Esophagus squamous epithelium (tissue), 5 donors: ENCODE results near the gene IP6K3. TPM values are rescaled to one million over a fixed set of nuclear protein-coding genes. Genes with fewer than 3 reads are reported as not detected.

Source experiments
- DNase-seq: peaks from one replicate; lab custom pipeline; 2025; lab: John Stamatoyannopoulos, UW
- H3K27ac ChIP-seq, 4 donors: fragments of 200-600 bp; sonication (generic); one replicate each; pipeline ENCODE4 v1.5.1; 2016 to 2019; ENCODE audit warnings: mild to moderate bottlenecking in 1 of 4
- H3K27me3 ChIP-seq, 4 donors: fragments of 200-600 bp; sonication (generic); 1 replicate in 3 of 4; 2 replicates in 1 of 4; pipeline versions ENCODE4 v1.5.1 to v1.6.0; 2017 to 2021; ENCODE audit warnings: antibody characterized with exemption in 1 of 4
- H3K36me3 ChIP-seq, 3 donors: fragments of 200-600 bp; sonication (generic); one replicate each; pipeline ENCODE4 v1.5.1; 2016 to 2019
- H3K4me1 ChIP-seq, 3 donors: fragments of 200-600 bp; sonication (generic); one replicate each; pipeline ENCODE4 v1.5.1; 2017 to 2019
- H3K4me3 ChIP-seq, 4 donors: fragments of 200-600 bp; sonication (generic); 1 replicate in 3 of 4; 2 replicates in 1 of 4; pipeline ENCODE4 v1.5.1; 2016 to 2019; ENCODE audit warnings: mild to moderate bottlenecking in 2 of 4, moderate library complexity in 1 of 4
- H3K9me3 ChIP-seq, 3 donors: fragments of 200-600 bp; sonication (generic); one replicate each; pipeline ENCODE4 v1.5.1; 2016 to 2019
- CTCF ChIP-seq, 6 experiments: fragments of 450-650 bp in 4 of 6; fragments of 200-600 bp in 2 of 6; sonication (generic) in 2 of 6; IDR thresholded peaks; one replicate each; pipeline ENCODE4 v1.5.1; 2016 to 2019; ENCODE audit warnings: antibody characterized with exemption in 6 of 6, mild to moderate bottlenecking in 4 of 6, moderate library complexity in 4 of 6
- POLR2A ChIP-seq, 4 donors: fragments of 450-650 bp; IDR thresholded peaks; one replicate each; pipeline ENCODE4 v1.6.1; 2017; ENCODE audit warnings: antibody characterized with exemption in 4 of 4, mild to moderate bottlenecking in 4 of 4, moderate library complexity in 3 of 4
- WGBS, 2 donors: methylation state at CpG; one replicate each; pipeline ENCODE4 v1.1.5; 2018; 5-methylcytosine and 5-hydroxymethylcytosine counted together
- intact Hi-C: fragments of 100-400 bp; cut with DNase I; formaldehyde crosslinking; loops from one replicate; pipeline ENCODE4 v1.15.0; 2022
- total RNA-seq, 4 donors: library from RNA; depleted of rRNA; stranded (reverse); fragments of >200 nt; gene quantifications; one replicate each; pipeline ENCODE4 v1.1.0, GENCODE V29; 2016
- donor health status: DM: yes; HTN: yes; CAD: no.

IP6K3 gene
- total RNA-seq, 4 donors from 2014 or later, result 0.75 to 5.5 (median 1.7) TPM; not detected in 1

- Histone ChIP-seq H3K9me3 (no peaks in the 10 kb centered on the region), H3K36me3 (no peaks in the 10 kb centered on the region), H3K4me1 (peaks cover 16 to 35% (median 19%) of the 10 kb centered on the region in 3 donors), H3K27me3 (peaks cover 0 to 4% (median 0%) of the 10 kb centered on the region in 4 donors), H3K27ac (no peak overlapping the region), H3K4me3 (no peak overlapping the region)
- 69 to 73% methylated on average over 11 to 13 of the region's 13 CpGs for WGBS, 2 donors
- no peak for DNase-seq
- TF ChIP-seq CTCF (IDR thresholded peaks at IDR 0.05) (no peak), POLR2A (IDR thresholded peaks at IDR 0.05) (no peak)
- intact Hi-C loops, result no loop called here
These were observed 8.6 kb upstream of the IP6K3 start for GRCh38 chr6:33755070-33755869.

DNA sequence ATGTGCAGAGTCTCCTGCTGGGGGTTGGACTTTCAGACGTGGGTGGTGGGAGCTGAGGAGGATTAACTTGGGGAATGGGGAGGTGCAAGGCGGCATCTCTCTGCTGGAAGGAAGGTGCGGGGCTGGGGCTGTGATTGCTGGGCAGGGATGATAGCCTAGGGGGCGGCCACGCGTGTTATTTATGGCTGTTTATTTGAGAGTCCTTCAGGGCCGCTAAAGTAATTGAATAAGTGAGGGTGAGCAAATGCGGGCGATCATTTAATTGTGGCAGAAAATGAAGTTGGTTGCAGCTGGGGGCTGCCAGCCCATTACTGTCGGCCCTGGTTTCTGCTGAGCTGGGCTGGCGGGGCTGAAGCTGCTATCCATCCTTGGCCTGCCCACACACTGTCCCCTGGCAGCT, 7.5 kb upstream of the IP6K3 start:
- Histone ChIP-seq H3K9me3 (no peaks in the 10 kb centered on the region), H3K4me1 (peaks cover 16 to 33% (median 19%) of the 10 kb centered on the region in 3 donors), H3K4me3 (no peak overlapping the region), H3K27me3 (peaks cover 0 to 4% (median 0%) of the 10 kb centered on the region in 4 donors), H3K36me3 (no peaks in the 10 kb centered on the region), H3K27ac (no peak overlapping the region)
- no peak for DNase-seq
- TF ChIP-seq CTCF (IDR thresholded peaks at IDR 0.05) (no peak), POLR2A (IDR thresholded peaks at IDR 0.05) (no peak)
- intact Hi-C loops, result no loop called here
- WGBS, 2 donors, result 87 to 93% methylated on average over 10 to 11 of the region's 11 CpGs

DNA sequence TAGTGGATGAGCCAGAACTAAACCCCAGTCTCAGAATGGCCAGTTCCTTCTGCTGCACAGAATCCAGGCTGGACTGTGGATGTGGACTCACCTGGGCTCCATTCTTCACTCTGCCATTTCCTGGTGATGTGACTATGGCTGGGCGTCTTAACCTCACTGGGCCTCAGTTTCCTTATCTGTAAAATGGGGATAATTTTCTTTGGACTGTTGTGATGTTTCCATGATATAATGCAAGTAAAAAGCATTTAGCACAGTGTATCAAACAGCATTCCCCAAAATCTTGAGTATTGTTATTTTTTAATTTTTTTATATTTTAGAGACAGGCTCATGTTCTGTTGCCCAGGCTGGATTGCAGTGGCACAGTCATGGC, 5.9 kb upstream of the IP6K3 start:
- 88 to 90% methylated on average over 1 of the region's 1 CpG for WGBS, 2 donors
- H3K4me1 ChIP-seq, result peaks cover 16 to 25% (median 19%) of the 10 kb centered on the region in 3 donors
- H3K27ac ChIP-seq, result no peak overlapping the region
- TF ChIP-seq POLR2A (IDR thresholded peaks at IDR 0.05) (no peak), CTCF (IDR thresholded peaks at IDR 0.05) (no peak)
- H3K4me3 ChIP-seq, result no peak overlapping the region
- no peak for DNase-seq
- intact Hi-C loops, result no loop called here
- no peaks in the 10 kb centered on the region for H3K9me3 ChIP-seq
- no peaks in the 10 kb centered on the region for H3K36me3 ChIP-seq
- peaks cover 0 to 11% (median 0%) of the 10 kb centered on the region in 4 donors for H3K27me3 ChIP-seq

DNA sequence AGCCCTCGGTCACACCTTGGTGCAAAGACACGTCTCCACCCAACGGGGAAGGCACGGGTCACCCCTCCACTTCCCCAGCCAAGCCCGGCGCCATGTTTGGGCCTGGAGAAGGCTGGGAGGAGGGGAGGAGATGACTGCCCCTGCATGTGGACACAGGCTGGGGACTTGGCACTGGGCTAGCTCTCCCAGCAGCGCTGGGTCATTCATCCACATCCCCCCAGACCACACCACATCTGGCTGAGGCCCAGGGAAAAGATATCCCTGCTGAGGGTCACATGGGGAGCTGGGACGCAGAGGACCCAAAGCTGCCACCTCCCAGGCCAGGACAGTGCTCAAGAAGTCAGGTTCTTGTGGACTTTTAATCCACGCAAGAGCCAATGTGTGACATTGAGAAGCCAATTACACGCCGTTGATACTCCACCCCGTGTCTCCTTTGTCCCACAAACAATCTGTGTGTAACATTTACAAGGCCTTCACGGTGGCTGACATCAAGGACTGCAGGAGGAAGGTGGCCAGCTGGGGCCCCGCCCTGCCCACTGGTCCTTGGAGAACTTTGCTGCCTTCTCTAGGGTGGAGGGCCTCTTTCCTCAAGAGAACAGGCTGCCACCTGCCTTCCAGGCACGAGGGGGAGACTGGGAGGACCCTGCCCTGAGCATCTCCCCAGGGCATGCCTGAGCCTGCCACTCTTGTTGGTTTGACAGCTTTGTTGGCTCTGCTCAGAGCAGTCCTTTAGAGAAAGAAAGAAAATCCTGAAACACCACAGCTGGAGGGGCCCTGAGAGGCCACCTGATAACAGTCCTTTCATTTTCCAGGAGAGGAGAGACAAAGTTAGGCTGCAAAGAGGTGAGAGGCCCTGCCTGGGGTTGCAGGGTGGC, 5.3 kb upstream of the IP6K3 start:
- H3K4me3 ChIP-seq, result no peak overlapping the region
- H3K36me3 ChIP-seq, result no peaks in the 10 kb centered on the region
- peaks cover 0 to 11% (median 0%) of the 10 kb centered on the region in 4 donors for H3K27me3 ChIP-seq
- TF ChIP-seq POLR2A (IDR thresholded peaks at IDR 0.05) (no peak), CTCF (IDR thresholded peaks at IDR 0.05) (no peak)
- H3K27ac ChIP-seq, result peak overlapping the region in 1 of 4 donors; percentile 3
- no peak for DNase-seq
- H3K9me3 ChIP-seq, result no peaks in the 10 kb centered on the region
- H3K4me1 ChIP-seq, result peaks cover 16 to 25% (median 19%) of the 10 kb centered on the region in 3 donors
- 6 to 56% methylated on average over 3 to 7 of the region's 15 CpGs for WGBS, 2 donors
- intact Hi-C loops, result no loop called here
